ENCODE results near the gene FAM240A. TPM values are rescaled to one million over a fixed set of nuclear protein-coding genes. Genes with fewer than 3 reads are reported as not detected.

The FAM240A gene
- total RNA-seq, 1 experiment from 2014 or later: not detected

DNA sequence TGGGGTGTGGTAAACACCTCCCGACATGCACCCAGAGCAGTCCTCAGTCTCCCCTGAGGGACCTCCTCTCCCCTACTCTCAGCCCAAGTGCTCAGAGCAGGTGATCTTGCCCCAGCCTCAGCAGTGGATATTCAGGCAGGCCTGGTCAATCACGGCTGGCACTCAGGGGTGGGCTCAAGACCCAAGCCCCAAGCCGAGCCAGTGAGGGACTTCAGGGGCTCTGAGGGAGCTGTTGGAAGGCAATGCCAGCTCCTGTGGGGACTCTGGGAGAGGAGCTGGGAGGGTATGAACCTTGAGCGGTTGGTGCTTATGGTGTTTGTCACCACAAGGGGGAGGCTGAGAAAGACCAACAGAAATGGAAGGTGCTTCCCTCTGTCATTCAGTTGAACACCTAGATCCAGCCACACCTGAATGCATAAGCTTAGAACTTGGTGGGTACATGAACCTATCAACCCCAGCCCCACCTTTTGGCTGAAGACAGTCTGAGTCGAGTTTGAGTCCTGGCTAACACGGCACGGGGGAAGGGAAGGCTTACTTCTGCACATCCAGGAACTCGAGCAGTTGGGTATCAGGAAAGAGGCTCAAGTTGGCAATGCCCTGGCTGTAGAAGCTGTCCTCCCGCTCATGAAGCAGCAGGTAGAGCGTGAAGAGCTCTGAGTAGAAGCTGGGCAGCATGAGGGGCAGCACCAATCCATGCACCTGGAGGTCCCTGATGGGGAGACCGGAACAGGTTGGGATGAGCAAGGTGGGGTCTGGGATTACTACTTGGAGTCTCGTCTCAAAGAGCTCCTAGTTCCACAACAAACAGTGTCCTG lies 61.9 kb downstream of the FAM240A start:
- intact Hi-C loops (cut with micrococcal nuclease): no loop called here
- Histone ChIP-seq H3K9me2 (ENCODE audit: insufficient read depth) (no peaks in the 10 kb centered on the region), H3K4me2 (ENCODE audit: low read length) (no peak overlapping the region), H3K9ac (ENCODE audit: low read length) (no peak overlapping the region), H3K27me3 (ENCODE audit: insufficient read depth, low read length) (no peaks in the 10 kb centered on the region), H3K27ac (ENCODE audit: low read depth, low read length) (no peak overlapping the region), H3K9me3 (ENCODE audit: control insufficient read depth in 1 of 2, insufficient read depth in 1 of 2, low read depth in 1 of 2, low read length in 2 of 2) (no peaks in the 10 kb centered on the region), H3K79me2 (ENCODE audit: insufficient read depth, low read length) (no peaks in the 10 kb centered on the region), H4K20me1 (ENCODE audit: insufficient read depth) (no peaks in the 10 kb centered on the region), H3K4me1 (ENCODE audit: control insufficient read depth in 1 of 2, insufficient read depth in 2 of 2, low read length in 2 of 2) (no peaks in the 10 kb centered on the region), H3K4me3 (replicated peaks in 1 of 2; ENCODE audit: low read depth in 1 of 2, low read length in 2 of 2) (no peak overlapping the region), H3K36me3 (ENCODE audit: control insufficient read depth in 1 of 2, insufficient read depth in 2 of 2, low read length in 2 of 2) (no peaks in the 10 kb centered on the region), H2AFZ (ENCODE audit: low read depth, low read length, poor library complexity, severe bottlenecking) (no peak overlapping the region)
- ChIA-PET CTCF (no interaction called here), POLR2A (no interaction called here), RAD21 (ENCODE audit: low non-redundant PET in 1 of 2, low total read pairs in 2 of 2, uncharacterized antibody in 2 of 2, unreplicated experiment in 2 of 2) (interaction anchor here in 1 of 2 experiments (0.6 kb wide), 1 partner anchor 33 kb away, joined by 5 read pairs; no protein-coding TSS in a partner anchor)
- ATAC-seq: peak; percentile 76
- no peak for DNase-seq (ENCODE audit: low read depth, low spot score)
- peak; percentile 36; the same call in 1 of the 2 replicates for TF ChIP-seq RAD21 (IDR thresholded peaks at IDR 0.05; ENCODE audit: low read depth)
- TF ChIP-seq, protein P1, sequence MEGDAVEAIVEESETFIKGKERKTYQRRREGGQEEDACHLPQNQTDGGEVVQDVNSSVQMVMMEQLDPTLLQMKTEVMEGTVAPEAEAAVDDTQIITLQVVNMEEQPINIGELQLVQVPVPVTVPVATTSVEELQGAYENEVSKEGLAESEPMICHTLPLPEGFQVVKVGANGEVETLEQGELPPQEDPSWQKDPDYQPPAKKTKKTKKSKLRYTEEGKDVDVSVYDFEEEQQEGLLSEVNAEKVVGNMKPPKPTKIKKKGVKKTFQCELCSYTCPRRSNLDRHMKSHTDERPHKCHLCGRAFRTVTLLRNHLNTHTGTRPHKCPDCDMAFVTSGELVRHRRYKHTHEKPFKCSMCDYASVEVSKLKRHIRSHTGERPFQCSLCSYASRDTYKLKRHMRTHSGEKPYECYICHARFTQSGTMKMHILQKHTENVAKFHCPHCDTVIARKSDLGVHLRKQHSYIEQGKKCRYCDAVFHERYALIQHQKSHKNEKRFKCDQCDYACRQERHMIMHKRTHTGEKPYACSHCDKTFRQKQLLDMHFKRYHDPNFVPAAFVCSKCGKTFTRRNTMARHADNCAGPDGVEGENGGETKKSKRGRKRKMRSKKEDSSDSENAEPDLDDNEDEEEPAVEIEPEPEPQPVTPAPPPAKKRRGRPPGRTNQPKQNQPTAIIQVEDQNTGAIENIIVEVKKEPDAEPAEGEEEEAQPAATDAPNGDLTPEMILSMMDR (IDR thresholded peaks at IDR 0.05 in 2 of 3, conservative IDR thresholded peaks at IDR 0.05 in 1 of 3; ENCODE audit: borderline replicate concordance in 1 of 3, insufficient read depth in 1 of 3, low read depth in 2 of 3, low read length in 2 of 3): peak; percentile 24 to 51 (median 50); a peak in 4 of 6 replicates
- no peak for TF ChIP-seq FOSL1 (IDR thresholded peaks at IDR 0.05; ENCODE audit: low read depth)
- no TSS peak for BruUV-seq (replicated peaks)

DNA sequence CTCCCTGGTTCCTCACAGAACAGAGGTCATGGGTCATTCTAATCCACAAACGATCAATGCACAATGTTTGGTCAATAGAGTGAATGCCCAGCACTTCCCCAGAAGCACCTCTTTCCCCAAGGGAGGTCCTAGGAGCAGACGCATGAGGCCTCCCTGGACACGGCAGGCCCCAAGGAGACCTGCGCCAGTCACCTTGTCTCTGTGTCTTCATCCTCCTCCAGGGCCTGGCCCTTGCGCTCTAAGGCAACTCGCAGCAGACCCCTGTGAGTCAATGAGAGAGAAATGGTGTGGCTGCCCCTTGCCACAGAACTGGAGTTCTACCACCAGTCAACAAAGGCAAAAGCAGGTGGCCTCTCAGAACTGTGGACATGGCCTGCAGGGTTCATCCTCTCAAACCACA lies 63.1 kb downstream of the FAM240A start:
- no peaks in the 10 kb centered on the region for H4K20me1 ChIP-seq (ENCODE audit: insufficient read depth)
- no peak overlapping the region for H3K27ac ChIP-seq (ENCODE audit: low read depth, low read length)
- no peaks in the 10 kb centered on the region for H3K9me3 ChIP-seq (ENCODE audit: control insufficient read depth in 1 of 2, insufficient read depth in 1 of 2, low read depth in 1 of 2, low read length in 2 of 2)
- H3K4me1 ChIP-seq (ENCODE audit: control insufficient read depth in 1 of 2, insufficient read depth in 2 of 2, low read length in 2 of 2): no peaks in the 10 kb centered on the region
- no peaks in the 10 kb centered on the region for H3K27me3 ChIP-seq (ENCODE audit: insufficient read depth, low read length)
- H3K9me2 ChIP-seq (ENCODE audit: insufficient read depth): no peaks in the 10 kb centered on the region
- intact Hi-C loops (cut with micrococcal nuclease): no loop called here
- H2AFZ ChIP-seq (ENCODE audit: low read depth, low read length, poor library complexity, severe bottlenecking): no peak overlapping the region
- ChIA-PET POLR2A (no interaction called here), RAD21 (ENCODE audit: low non-redundant PET in 1 of 2, low total read pairs in 2 of 2, uncharacterized antibody in 2 of 2, unreplicated experiment in 2 of 2) (no interaction called here), CTCF (interaction anchor here (0.8 kb wide), 1 partner anchor 17 kb away, joined by 3 read pairs; no protein-coding TSS in a partner anchor)
- H3K4me3 ChIP-seq (replicated peaks in 1 of 2; ENCODE audit: low read depth in 1 of 2, low read length in 2 of 2): no peak overlapping the region
- H3K79me2 ChIP-seq (ENCODE audit: insufficient read depth, low read length): no peaks in the 10 kb centered on the region
- no peak overlapping the region for H3K9ac ChIP-seq (ENCODE audit: low read length)
- no peak overlapping the region for H3K4me2 ChIP-seq (ENCODE audit: low read length)
- ATAC-seq (no peak), DNase-seq (ENCODE audit: low read depth, low spot score) (no peak)
- BruUV-seq (replicated peaks): no TSS peak
- TF ChIP-seq POLR2A (IDR thresholded peaks at IDR 0.05; ENCODE audit: borderline replicate concordance, extremely low read depth, insufficient read depth, insufficient read length) (no peak), ELF1 (IDR thresholded peaks at IDR 0.05; ENCODE audit: borderline replicate concordance, low read depth) (no peak), SIN3A (IDR thresholded peaks at IDR 0.05; ENCODE audit: low read depth) (no peak), ZNF274 (IDR thresholded peaks at IDR 0.05; ENCODE audit: low read depth, low read length) (no peak)
- TF ChIP-seq, protein P2, sequence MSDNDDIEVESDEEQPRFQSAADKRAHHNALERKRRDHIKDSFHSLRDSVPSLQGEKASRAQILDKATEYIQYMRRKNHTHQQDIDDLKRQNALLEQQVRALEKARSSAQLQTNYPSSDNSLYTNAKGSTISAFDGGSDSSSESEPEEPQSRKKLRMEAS (IDR thresholded peaks at IDR 0.05): no peak
- TF ChIP-seq, protein P3, sequence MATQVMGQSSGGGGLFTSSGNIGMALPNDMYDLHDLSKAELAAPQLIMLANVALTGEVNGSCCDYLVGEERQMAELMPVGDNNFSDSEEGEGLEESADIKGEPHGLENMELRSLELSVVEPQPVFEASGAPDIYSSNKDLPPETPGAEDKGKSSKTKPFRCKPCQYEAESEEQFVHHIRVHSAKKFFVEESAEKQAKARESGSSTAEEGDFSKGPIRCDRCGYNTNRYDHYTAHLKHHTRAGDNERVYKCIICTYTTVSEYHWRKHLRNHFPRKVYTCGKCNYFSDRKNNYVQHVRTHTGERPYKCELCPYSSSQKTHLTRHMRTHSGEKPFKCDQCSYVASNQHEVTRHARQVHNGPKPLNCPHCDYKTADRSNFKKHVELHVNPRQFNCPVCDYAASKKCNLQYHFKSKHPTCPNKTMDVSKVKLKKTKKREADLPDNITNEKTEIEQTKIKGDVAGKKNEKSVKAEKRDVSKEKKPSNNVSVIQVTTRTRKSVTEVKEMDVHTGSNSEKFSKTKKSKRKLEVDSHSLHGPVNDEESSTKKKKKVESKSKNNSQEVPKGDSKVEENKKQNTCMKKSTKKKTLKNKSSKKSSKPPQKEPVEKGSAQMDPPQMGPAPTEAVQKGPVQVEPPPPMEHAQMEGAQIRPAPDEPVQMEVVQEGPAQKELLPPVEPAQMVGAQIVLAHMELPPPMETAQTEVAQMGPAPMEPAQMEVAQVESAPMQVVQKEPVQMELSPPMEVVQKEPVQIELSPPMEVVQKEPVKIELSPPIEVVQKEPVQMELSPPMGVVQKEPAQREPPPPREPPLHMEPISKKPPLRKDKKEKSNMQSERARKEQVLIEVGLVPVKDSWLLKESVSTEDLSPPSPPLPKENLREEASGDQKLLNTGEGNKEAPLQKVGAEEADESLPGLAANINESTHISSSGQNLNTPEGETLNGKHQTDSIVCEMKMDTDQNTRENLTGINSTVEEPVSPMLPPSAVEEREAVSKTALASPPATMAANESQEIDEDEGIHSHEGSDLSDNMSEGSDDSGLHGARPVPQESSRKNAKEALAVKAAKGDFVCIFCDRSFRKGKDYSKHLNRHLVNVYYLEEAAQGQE (IDR thresholded peaks at IDR 0.05; ENCODE audit: low read depth): no peak
- H3K36me3 ChIP-seq (ENCODE audit: control insufficient read depth in 1 of 2, insufficient read depth in 2 of 2, low read length in 2 of 2): no peaks in the 10 kb centered on the region
